ENCODE data around the gene SKIC3.

Gene SKIC3

DNA sequence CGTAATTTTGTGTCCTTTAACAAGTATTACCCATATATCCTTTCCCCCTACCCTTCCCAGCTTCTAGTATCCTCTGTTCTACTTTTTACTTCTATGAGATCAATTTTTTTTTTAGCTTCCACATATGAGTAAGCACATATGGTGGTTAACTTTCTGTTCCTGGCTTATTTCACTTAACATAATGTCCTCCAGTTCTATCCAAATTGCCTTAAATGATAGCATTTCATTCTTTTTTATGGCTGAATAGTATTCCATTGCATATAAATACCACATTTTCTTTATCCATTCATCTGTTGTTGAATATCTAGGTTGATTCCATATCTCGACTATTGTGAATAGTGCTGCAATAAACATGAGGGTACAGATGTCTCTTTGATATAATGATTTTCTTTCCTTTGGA lies 36.4 kb downstream of the SKIC3 start:
- H3K79me2 ChIP-seq (ENCODE audit: insufficient read depth, low read length): no peaks in the 10 kb centered on the region
- ATAC-seq (ENCODE audit: insufficient read depth, low read depth): no peak
- no peak overlapping the region for H3K4me2 ChIP-seq (ENCODE audit: insufficient read depth, low read length)
- H3K36me3 ChIP-seq (ENCODE audit: insufficient read depth, low read length): peaks cover 89% of the 10 kb centered on the region
- no peak for DNase-seq
- H4K20me1 ChIP-seq (ENCODE audit: insufficient read depth, low read length): no peaks in the 10 kb centered on the region
- TF ChIP-seq CTCF (IDR thresholded peaks at IDR 0.05; ENCODE audit: borderline replicate concordance, extremely low read depth, low read length, poor library complexity, severe bottlenecking) (no peak), EZH2 (IDR thresholded peaks at IDR 0.05; ENCODE audit: borderline replicate concordance, low read depth, low read length, severe bottlenecking) (no peak)
- H3K9ac ChIP-seq (ENCODE audit: low read depth, low read length): no peak overlapping the region
- no peaks in the 10 kb centered on the region for H3K27me3 ChIP-seq (ENCODE audit: insufficient read depth, low read length, poor library complexity)
- no peaks in the 10 kb centered on the region for H3K4me1 ChIP-seq (ENCODE audit: insufficient read depth, low read length)
- H3K4me3 ChIP-seq (ENCODE audit: low read depth in 1 of 2, low read length in 2 of 2): no peak overlapping the region
- no peak overlapping the region for H3K27ac ChIP-seq (ENCODE audit: low read length)
- no peaks in the 10 kb centered on the region for H3K9me3 ChIP-seq (ENCODE audit: insufficient read depth, low read length, severe bottlenecking)
- H2AFZ ChIP-seq (ENCODE audit: low read depth, low read length): no peak overlapping the region

DNA sequence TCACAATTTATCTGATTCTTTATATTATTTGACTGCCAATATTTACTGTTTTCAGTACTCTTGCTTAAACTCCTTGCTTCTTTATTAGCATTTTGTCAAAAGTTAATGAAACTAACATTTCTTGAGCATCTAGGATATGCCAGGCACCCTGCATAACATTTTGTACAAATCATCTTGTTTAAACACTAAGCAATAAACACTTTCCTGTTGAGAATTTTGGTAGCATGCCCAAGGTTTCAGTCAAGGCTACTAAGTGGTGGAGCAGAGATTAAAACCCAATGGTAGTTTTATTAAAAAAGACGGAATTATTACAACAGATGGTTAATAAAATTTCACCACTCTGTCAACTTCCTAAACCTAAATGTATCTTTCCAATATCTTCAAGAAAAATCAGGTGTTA lies 43.2 kb downstream of the SKIC3 start:
- Histone ChIP-seq H4K20me1 (ENCODE audit: insufficient read depth, low read length) (no peaks in the 10 kb centered on the region), H3K79me2 (ENCODE audit: insufficient read depth, low read length) (no peaks in the 10 kb centered on the region), H3K4me3 (ENCODE audit: low read depth in 1 of 2, low read length in 2 of 2) (no peak overlapping the region), H3K27me3 (ENCODE audit: insufficient read depth, low read length, poor library complexity) (no peaks in the 10 kb centered on the region), H2AFZ (ENCODE audit: low read depth, low read length) (no peak overlapping the region), H3K9ac (ENCODE audit: low read depth, low read length) (no peak overlapping the region), H3K4me1 (ENCODE audit: insufficient read depth, low read length) (no peaks in the 10 kb centered on the region), H3K27ac (ENCODE audit: low read length) (no peak overlapping the region), H3K4me2 (ENCODE audit: insufficient read depth, low read length) (no peak overlapping the region), H3K36me3 (ENCODE audit: insufficient read depth, low read length) (peaks cover 87% of the 10 kb centered on the region), H3K9me3 (ENCODE audit: insufficient read depth, low read length, severe bottlenecking) (no peaks in the 10 kb centered on the region)
- ATAC-seq (ENCODE audit: insufficient read depth, low read depth): no peak
- DNase-seq: no peak
- TF ChIP-seq CTCF (IDR thresholded peaks at IDR 0.05; ENCODE audit: borderline replicate concordance, extremely low read depth, low read length, poor library complexity, severe bottlenecking) (no peak), EZH2 (IDR thresholded peaks at IDR 0.05; ENCODE audit: borderline replicate concordance, low read depth, low read length, severe bottlenecking) (no peak)

GRCh38 chr5:95508550-95508949 lies 46.2 kb downstream of the SKIC3 start:
- Histone ChIP-seq H3K9me3 (ENCODE audit: insufficient read depth, low read length, severe bottlenecking) (no peaks in the 10 kb centered on the region), H3K4me1 (ENCODE audit: insufficient read depth, low read length) (no peaks in the 10 kb centered on the region), H2AFZ (ENCODE audit: low read depth, low read length) (no peak overlapping the region), H3K4me2 (ENCODE audit: insufficient read depth, low read length) (no peak overlapping the region), H4K20me1 (ENCODE audit: insufficient read depth, low read length) (no peaks in the 10 kb centered on the region), H3K36me3 (ENCODE audit: insufficient read depth, low read length) (peaks cover 66% of the 10 kb centered on the region), H3K9ac (ENCODE audit: low read depth, low read length) (no peak overlapping the region), H3K79me2 (ENCODE audit: insufficient read depth, low read length) (no peaks in the 10 kb centered on the region), H3K4me3 (ENCODE audit: low read depth in 1 of 2, low read length in 2 of 2) (no peak overlapping the region), H3K27me3 (ENCODE audit: insufficient read depth, low read length, poor library complexity) (no peaks in the 10 kb centered on the region), H3K27ac (ENCODE audit: low read length) (0 out of 2 replicates have a peak overlapping the region, but pooled peaks have one; percentile 38)
- TF ChIP-seq CTCF (IDR thresholded peaks at IDR 0.05; ENCODE audit: borderline replicate concordance, extremely low read depth, low read length, poor library complexity, severe bottlenecking) (no peak), EZH2 (IDR thresholded peaks at IDR 0.05; ENCODE audit: borderline replicate concordance, low read depth, low read length, severe bottlenecking) (no peak)
- DNase-seq (no peak), ATAC-seq (ENCODE audit: insufficient read depth, low read depth) (no peak)
